HG03342 (cell line): ENCODE measurements around the gene TMEM209.
"Not testable (repeated sequence)": the region's sequence is repeated elsewhere in the genome, so short reads cannot be mapped to it uniquely, and the experiment has no call there.

Source experiments
- ATAC-seq: cut with Tn5 transposase; IDR thresholded peaks from one replicate; pipeline ENCODE4 v1.9.1; 2021; ENCODE audit warnings: mild to moderate bottlenecking, moderate library complexity; ENCODE audit not compliant: unreplicated experiment

The TMEM209 gene

DNA sequence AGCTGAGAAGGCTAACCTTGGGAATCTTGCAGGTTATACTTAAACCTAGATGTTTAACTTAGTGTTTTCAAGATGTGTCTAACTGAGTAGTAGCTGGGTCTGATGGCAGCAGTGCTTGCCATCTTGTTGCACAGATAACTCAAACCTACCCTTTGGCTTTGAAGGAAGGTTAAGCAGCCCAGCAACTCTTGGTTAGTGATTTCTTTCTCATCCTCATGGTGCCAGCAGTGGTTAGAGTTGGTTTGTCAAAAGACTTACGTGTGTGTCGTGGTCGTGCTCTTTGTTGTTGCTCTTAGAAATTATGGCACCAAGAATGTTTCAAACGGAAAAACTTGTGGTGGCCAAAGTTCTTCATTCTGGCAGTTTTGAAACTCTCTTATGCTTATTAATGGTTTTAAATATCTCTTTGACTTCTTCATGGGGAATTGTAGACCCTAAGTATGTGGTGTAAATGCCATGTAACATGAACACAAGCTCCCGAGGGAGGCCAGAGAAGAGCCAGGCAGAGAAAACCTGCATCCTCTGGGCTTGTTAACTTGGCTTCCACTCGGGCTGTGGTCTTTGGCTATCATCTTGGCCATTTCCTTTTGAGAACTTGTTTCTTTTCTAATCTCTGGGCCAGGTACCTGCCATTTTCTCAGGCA is 73.9 kb downstream of the TMEM209 start:
- no peak for ATAC-seq

DNA sequence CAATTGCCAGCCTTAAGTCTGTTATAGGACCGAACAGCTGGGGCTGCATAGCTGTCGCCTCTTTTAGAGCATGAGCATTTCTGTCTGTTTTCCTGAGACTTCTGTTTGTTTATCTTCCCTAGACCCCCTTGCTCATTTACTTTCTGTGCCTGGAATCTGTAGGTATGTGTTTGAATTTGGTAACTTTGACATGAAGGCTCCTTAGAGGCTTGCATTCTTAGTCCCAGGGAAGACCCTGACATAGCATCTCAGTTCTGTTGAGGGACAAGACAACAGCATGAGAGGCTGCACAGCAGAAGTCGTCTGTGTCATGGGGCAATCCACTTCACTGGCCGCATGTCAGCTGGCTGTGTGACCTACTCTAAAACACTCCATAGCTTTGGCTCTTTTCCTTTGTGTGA is 76.2 kb downstream of the TMEM209 start:
- no peak for ATAC-seq

- no peak for ATAC-seq
Observed at GRCh38 chr7:130127821-130128317, 77.3 kb downstream of the TMEM209 start.

- ATAC-seq = no peak
Observed at GRCh38 chr7:130127404-130127803, 77.8 kb downstream of the TMEM209 start.

DNA sequence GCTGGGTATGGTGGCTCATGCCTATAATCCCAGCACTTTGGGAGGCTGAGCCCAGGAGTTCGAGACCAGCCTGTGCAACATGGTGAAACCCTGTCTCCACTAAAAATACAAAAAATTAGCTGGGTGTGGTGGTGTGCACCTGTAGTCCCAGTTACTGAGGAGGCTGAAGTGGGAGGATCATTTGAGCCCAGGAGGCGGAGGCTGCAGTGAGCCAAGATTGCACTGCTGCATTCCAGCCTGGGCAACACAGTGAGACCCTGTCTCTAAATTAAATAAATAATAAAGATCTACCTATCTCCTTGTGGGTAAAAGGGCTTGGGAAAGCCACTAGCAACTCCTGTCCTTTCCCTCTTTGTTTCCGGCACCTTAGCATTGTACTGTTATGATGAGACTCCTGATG is 78.4 kb downstream of the TMEM209 start:
- not testable (repeated sequence) for ATAC-seq

DNA sequence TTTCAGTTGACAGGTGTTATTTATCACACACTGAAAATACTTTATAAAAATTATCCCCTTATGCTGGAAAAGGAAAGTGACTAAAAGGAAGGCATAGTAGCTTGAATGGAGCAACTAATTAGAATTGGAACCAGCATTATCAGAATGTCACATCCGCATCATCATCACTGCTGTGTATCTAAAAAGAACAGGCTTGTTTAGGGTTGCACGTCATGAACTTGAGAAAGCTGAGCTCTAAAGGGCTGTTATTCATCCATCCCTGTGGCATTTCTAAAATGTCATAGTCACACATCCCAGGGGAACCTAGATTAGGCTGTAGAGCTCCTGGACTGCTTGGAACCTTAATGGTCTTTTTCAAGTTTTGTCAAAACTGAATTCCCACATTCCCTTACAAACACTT is 80.5 kb downstream of the TMEM209 start:
- no peak for ATAC-seq

GRCh38 chr7:130123501-130123900 is 81.7 kb downstream of the TMEM209 start:
- no peak for ATAC-seq

GRCh38 chr7:130118801-130119200 is 86.4 kb downstream of the TMEM209 start:
- ATAC-seq = no peak

- ATAC-seq = no peak
Observed at GRCh38 chr7:130118294-130118693, 86.9 kb downstream of the TMEM209 start.

DNA sequence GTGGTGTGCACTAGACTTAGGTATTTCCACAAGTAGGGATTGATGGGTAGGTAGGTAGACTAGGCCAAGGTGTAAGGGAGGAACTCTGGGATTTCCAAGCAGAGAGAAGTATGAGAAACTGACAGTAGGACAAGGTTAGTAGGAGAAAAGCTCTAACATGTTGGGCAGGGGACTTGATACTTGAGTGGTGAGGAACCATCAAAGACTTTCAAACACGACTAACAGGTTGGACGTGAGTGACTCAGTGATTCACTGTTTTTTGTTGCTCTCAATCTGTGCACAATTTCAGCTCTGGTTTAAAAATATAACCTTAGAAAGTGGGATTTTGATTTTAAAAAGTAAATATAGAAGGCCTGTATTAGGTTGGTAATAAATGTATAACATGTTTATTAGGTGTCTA is 90.4 kb downstream of the TMEM209 start:
- ATAC-seq = no peak
